Omental fat pad (tissue), 4 donors: ENCODE data around the gene MTHFD2. TPM values are rescaled to one million over a fixed set of nuclear protein-coding genes. Genes with fewer than 3 reads are reported as not detected.

Experiments used
- ATAC-seq: fragments of 150-250 bp; one replicate; pipeline ENCODE4 v1.9.1; 2016; ENCODE audit warnings: mild to moderate bottlenecking, moderate library complexity; ENCODE audit not compliant: low FRiP score
- DNase-seq: peaks from one replicate; pipeline ENCODE4 v3.0.0-alpha.2; 2019; ENCODE audit warnings: low spot score
- CTCF ChIP-seq, 3 donors: fragments of 450-650 bp; IDR thresholded peaks; one replicate each; pipeline ENCODE4 v1.5.1; 2016 to 2017; ENCODE audit warnings: antibody characterized with exemption in 3 of 3, mild to moderate bottlenecking in 3 of 3, moderate library complexity in 2 of 3
- total RNA-seq, 4 donors: library from RNA; depleted of rRNA; stranded (reverse); fragments of >200 nt; gene quantifications; one replicate each; pipeline ENCODE4 v1.1.0, GENCODE V29; 2016

Gene MTHFD2
- total RNA-seq, 4 donors from 2014 or later: 34.8 to 111 (median 46.5) TPM

DNA sequence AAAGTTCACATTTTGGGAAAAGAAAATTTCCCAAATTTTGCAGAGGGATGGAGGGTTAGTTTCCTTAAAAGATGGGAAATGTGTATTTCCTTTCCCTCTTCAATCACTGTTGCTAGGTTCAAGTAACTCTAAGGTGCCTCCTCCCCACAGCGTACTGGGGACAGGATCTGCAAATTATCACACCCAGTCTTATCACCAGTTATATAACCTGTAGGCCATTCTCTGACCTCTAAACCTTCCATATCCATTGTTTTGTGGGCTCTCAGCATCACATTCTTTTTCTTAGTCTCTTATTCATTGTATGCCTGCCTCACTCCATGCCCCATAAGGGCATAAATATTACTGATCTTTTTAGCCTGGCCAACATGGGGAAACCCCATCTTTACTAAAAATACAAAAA is 3.6 kb upstream of the MTHFD2 start:
- ATAC-seq (no peak), DNase-seq (no peak)
- no peak for TF ChIP-seq CTCF (IDR thresholded peaks at IDR 0.05)

GRCh38 chr2:74197049-74197448 is 1.4 kb upstream of the MTHFD2 start:
- DNase-seq (no peak), ATAC-seq (no peak)
- no peak for TF ChIP-seq CTCF (IDR thresholded peaks at IDR 0.05)

DNA sequence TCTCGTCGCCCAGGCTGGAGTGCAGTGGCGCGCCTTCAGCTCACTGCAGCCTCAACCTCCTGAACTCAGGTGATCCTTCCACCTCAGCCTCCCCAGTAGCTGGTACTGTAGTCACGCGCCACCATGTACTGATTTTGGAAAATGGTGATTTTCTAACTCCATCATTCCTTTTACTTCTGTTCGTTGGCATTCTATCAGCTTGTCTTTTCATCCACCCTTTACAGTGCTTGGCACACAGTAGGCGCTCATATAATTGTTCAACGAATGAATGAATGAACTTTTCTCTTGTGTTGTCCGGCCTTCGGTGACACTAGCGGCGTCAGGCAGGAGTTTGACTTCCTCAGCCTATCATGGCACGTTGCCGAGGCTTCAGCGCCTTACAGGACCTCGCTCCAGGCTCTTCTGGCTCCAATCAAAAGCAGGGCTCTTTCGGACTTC is 373 bp upstream of the MTHFD2 start:
- TF ChIP-seq CTCF (IDR thresholded peaks at IDR 0.05): no peak
- ATAC-seq (no peak), DNase-seq (no peak)

GRCh38 chr2:74199275-74199701 is 873 bp downstream of the MTHFD2 start:
- no peak for DNase-seq

GRCh38 chr2:74199871-74200305 is 1.5 kb downstream of the MTHFD2 start:
- TF ChIP-seq CTCF (IDR thresholded peaks at IDR 0.05): no peak
- DNase-seq: no peak
- ATAC-seq: peak; percentile 26

More at GRCh38 chr2:74199275-74199701, 873 bp downstream of the MTHFD2 start:
- no peak for TF ChIP-seq CTCF (IDR thresholded peaks at IDR 0.05)
- peak; percentile 5 for ATAC-seq

DNA sequence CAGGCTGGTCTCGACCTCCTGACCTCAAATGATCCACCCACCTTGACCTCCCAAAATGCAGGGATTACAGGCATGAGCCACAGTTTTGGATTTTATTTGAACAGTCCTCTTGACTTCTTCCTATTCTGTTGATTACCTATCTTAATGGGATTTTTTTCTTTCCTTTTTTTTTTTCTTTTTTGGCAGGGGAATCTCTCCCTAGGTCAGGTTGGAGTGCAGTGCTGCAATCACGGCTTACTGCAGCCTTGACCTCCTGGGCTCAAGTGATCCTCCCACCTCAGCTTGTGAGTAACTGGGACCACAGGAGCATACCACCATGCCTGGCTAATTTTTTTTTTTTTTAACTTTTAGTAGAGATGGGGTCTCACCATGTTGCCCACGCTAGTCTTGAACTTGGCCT is 2.8 kb downstream of the MTHFD2 start:
- ATAC-seq: no peak
- DNase-seq: no peak
- TF ChIP-seq CTCF (IDR thresholded peaks at IDR 0.05): no peak

DNA sequence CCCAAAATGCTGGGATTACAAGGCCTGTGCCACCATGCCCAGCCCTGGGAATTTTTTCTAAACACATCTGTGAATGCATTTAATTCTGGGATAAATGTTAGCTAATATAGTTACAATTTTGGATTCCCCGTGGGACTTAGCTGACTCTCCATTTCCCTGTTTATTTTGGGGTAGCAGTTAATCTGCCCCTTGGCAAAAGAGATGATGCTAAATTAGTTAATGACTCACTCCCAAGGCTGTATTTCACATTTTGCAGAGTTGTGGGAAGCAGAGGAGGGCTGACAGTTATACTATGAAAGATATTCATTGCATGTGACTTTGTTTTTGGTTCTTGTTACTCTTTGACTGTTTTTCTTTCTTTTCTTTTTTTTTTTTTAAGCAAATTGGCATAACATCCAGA is 3.2 kb downstream of the MTHFD2 start:
- no peak for TF ChIP-seq CTCF (IDR thresholded peaks at IDR 0.05)
- DNase-seq (no peak), ATAC-seq (no peak)
